ENCODE data around the gene TTR. TPM values are rescaled to one million over a fixed set of nuclear protein-coding genes. Genes with fewer than 3 reads are reported as not detected.

TTR gene
- total RNA-seq, 1 donor from 2014 or later: not detected

- no peak for DNase-seq (ENCODE audit: extremely low read depth, low read depth, low spot score)
These were observed 20.4 kb downstream of the TTR start for GRCh38 chr18:31612124-31612523.

- no peak for DNase-seq (ENCODE audit: extremely low read depth, low read depth, low spot score)
These were observed 22.4 kb downstream of the TTR start for GRCh38 chr18:31614044-31614443.

GRCh38 chr18:31616586-31616985, 24.9 kb downstream of the TTR start:
- DNase-seq (ENCODE audit: extremely low read depth, low read depth, low spot score): no peak

GRCh38 chr18:31617031-31617717, 25.5 kb downstream of the TTR start:
- DNase-seq (ENCODE audit: extremely low read depth, low read depth, low spot score): no peak

DNA sequence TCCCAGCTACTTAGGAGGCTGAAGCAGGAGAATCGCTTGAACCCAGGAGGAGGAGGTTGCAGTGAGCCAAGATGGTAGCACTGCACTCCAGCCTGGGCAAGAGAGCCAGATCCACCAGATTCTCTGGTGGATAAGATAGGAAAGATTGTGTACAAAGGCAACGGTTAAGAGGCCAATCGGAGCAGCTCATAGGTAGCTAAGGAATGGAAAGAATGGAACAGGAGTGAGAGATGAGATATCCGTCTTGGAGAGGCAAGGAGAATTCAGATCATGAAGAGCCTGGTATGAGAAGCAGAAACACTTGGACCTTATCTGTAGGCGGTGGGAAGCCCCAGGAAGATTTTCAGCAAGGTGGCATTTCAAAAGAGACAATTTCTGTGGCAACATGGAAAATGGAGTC, 27.1 kb downstream of the TTR start:
- no peak for DNase-seq (ENCODE audit: extremely low read depth, low read depth, low spot score)

- no peak for DNase-seq (ENCODE audit: extremely low read depth, low read depth, low spot score)
These were observed 27.6 kb downstream of the TTR start for GRCh38 chr18:31619291-31619690.

GRCh38 chr18:31624892-31625640, 33.4 kb downstream of the TTR start:
- no peak for DNase-seq (ENCODE audit: extremely low read depth, low read depth, low spot score)

DNA sequence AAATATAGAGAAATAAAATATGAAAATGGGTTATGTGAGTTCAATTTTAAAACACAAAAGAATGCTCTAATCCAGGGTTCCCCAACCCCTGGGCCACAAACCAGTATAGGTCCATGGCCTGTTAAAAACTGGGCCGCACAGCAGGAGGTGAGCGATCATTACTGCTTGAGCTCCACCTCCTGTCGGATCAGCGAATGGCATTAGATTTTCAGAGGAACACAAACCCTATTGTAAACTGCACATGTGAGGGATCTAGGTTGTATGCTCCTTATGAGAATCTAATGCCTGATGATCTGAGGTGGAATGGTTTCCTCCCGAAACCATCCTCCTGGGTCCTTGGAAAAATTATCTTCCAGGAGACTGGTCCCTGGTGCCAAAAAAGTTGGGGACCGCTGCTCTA, 34.7 kb downstream of the TTR start:
- no peak for DNase-seq (ENCODE audit: extremely low read depth, low read depth, low spot score)

- no peak for DNase-seq (ENCODE audit: extremely low read depth, low read depth, low spot score)
These were observed 38.9 kb downstream of the TTR start for GRCh38 chr18:31630549-31630948.

GRCh38 chr18:31631526-31631925, 39.8 kb downstream of the TTR start:
- no peak for DNase-seq (ENCODE audit: extremely low read depth, low read depth, low spot score)

DNA sequence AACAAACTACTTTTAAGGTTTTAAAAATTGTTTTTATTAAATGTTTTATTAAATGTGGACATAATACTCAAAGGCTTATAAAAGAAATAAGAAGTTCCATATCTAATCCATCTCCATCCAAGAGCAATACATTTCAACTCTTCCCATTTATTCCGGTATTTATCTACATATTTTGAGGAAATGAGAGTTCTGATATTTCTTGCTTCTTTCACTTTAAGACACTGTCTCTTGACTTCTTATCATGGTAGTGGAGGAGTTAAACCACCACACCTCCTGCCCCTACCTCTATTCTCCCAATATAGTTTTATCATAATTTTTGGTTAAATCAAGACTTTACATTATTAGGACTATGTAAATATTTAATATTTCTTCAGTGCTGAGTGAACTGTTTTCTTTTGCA, 40.7 kb downstream of the TTR start:
- no peak for DNase-seq (ENCODE audit: extremely low read depth, low read depth, low spot score)

GRCh38 chr18:31633392-31634330, 42.0 kb downstream of the TTR start:
- no peak for DNase-seq (ENCODE audit: extremely low read depth, low read depth, low spot score)

DNA sequence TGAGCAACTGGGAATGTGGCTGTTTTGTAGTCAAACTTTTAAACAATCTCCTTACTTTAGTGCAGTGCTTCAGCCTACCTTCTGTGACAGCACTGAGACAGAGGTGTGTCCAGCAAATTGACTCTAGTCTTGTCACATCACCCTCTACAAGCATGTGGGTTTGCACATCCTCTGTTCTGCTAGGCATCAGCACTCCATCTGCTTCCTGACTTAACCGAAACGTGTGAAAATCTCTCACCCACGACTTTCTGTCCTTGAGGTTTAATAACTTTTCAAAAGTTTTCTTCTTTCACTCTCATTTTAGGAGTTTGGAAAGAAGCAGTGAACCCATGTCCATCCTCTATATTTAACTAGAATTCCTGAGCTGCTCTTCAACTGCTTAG, 42.6 kb downstream of the TTR start:
- DNase-seq (ENCODE audit: extremely low read depth, low read depth, low spot score): no peak

- DNase-seq (ENCODE audit: extremely low read depth, low read depth, low spot score): no peak
These were observed 44.7 kb downstream of the TTR start for GRCh38 chr18:31636387-31636786.

DNA sequence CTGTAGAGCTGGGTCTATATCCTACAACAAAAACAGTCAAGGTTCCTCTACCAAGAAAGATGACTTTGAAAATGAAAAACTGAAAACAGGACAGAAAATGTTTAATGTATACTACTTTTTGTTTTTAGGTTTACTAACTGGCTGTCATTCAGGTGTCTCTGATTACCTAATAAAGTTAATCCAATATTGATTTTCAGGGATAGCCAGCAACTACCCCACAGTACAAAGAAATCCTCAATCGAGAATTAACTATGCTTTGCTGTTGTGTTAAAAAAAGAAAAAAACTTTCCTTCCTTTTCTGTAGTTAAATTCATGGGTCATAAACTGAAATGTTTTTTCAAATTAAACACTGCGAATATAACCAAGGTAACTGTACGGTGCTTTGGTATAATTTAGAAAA, 45.8 kb downstream of the TTR start:
- DNase-seq (ENCODE audit: extremely low read depth, low read depth, low spot score): no peak

GRCh38 chr18:31643003-31643402, 51.3 kb downstream of the TTR start:
- DNase-seq (ENCODE audit: extremely low read depth, low read depth, low spot score): no peak

- DNase-seq (ENCODE audit: extremely low read depth, low read depth, low spot score): no peak
These were observed 53.7 kb downstream of the TTR start for GRCh38 chr18:31645411-31645810.

- DNase-seq (ENCODE audit: extremely low read depth, low read depth, low spot score): no peak
These were observed 54.9 kb downstream of the TTR start for GRCh38 chr18:31646332-31647126.

- no peak for DNase-seq (ENCODE audit: extremely low read depth, low read depth, low spot score)
These were observed 55.6 kb downstream of the TTR start for GRCh38 chr18:31647127-31647753.

Data from glomerular endothelial cell (primary cell).